Measurements from ENCODE around the gene GABBR2.

DNA sequence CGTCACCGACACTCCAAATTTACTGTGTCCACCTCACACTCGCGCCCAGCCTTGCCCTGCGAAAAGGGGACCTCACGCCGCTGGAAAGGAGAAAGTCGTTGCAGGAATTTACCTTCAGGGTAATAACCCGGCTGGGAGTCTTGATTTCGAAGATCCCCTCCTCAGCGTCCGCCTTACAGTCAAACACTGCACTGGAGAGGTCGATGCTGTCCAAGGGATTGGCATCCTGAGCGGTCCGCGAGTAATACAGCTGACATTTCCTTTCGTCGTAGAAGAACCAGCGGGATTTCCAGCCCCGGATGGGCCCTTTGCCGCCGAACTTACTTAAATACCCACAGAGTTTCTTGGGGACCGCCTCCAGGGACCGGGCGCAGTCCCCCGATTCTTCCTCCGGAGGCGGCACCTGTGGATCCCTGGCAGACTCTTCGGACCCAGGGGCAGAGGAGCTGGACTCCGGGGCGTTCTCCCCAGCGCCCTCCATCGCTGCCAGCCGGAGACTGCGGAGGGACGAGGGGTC is 453.6 kb downstream of the GABBR2 start:
- TF ChIP-seq, protein P1, sequence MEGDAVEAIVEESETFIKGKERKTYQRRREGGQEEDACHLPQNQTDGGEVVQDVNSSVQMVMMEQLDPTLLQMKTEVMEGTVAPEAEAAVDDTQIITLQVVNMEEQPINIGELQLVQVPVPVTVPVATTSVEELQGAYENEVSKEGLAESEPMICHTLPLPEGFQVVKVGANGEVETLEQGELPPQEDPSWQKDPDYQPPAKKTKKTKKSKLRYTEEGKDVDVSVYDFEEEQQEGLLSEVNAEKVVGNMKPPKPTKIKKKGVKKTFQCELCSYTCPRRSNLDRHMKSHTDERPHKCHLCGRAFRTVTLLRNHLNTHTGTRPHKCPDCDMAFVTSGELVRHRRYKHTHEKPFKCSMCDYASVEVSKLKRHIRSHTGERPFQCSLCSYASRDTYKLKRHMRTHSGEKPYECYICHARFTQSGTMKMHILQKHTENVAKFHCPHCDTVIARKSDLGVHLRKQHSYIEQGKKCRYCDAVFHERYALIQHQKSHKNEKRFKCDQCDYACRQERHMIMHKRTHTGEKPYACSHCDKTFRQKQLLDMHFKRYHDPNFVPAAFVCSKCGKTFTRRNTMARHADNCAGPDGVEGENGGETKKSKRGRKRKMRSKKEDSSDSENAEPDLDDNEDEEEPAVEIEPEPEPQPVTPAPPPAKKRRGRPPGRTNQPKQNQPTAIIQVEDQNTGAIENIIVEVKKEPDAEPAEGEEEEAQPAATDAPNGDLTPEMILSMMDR (conservative IDR thresholded peaks at IDR 0.05; ENCODE audit: low read length): no peak
- no peak for TF ChIP-seq EZH2phosphoT487 (IDR thresholded peaks at IDR 0.05; ENCODE audit: borderline replicate concordance, low read depth, low read length)
